SU-DHL-6 (cell line): Measurements from ENCODE around the gene SPATA32.

Experiments
- H2AFZ ChIP-seq: fragments of 200-600 bp; sonication (generic); 2 replicates; pipeline ENCODE4 v1.6.1; 2014; ENCODE audit warnings: low read depth, mild to moderate bottlenecking, moderate library complexity, mixed read lengths, antibody characterized with exemption, low read length; ENCODE audit not compliant: severe bottlenecking
- H3F3A ChIP-seq: fragments of 200-600 bp; shearing (Covaris generic); 2 replicates; pipeline ENCODE4 v1.6.0; 2016; ENCODE audit warnings: antibody characterized with exemption, mild to moderate bottlenecking; ENCODE audit not compliant: insufficient read depth
- H3K27ac ChIP-seq: fragments of 200-600 bp; sonication (generic); 2 replicates; pipeline ENCODE4 v1.5.1; 2016; ENCODE audit warnings: low read depth, mild to moderate bottlenecking, low read length, moderate library complexity, mixed read lengths
- H3K27me3 ChIP-seq: fragments of 200-600 bp; sonication (generic), shearing (Covaris generic); 2 replicates; pipeline ENCODE4 v1.6.0; 2014; ENCODE audit warnings: mild to moderate bottlenecking, low read length
- H3K36me3 ChIP-seq: fragments of 200-600 bp; sonication (generic); 2 replicates; pipeline ENCODE4 v1.6.1; 2014; ENCODE audit warnings: mild to moderate bottlenecking, low read length, mixed read lengths
- H3K4me2 ChIP-seq: fragments of 300-600, 200-600 bp; shearing (Covaris generic), sonication (generic); 2 replicates; pipeline ENCODE4 v1.6.0; 2014; ENCODE audit warnings: low read length, low read depth, mild to moderate bottlenecking; ENCODE audit not compliant: poor library complexity, severe bottlenecking
- H3K4me3 ChIP-seq: fragments of 200-600 bp; sonication (generic); 2 replicates; pipeline ENCODE4 v1.5.1; 2014; ENCODE audit warnings: antibody characterized with exemption, low read length, mild to moderate bottlenecking, mixed read lengths; ENCODE audit not compliant: insufficient read depth, poor library complexity, severe bottlenecking
- H3K79me2 ChIP-seq: fragments of 200-600 bp; sonication (generic); 2 replicates; pipeline ENCODE4 v1.6.1; 2014; ENCODE audit warnings: mild to moderate bottlenecking, low read length, moderate library complexity; ENCODE audit not compliant: insufficient read depth
- H3K9ac ChIP-seq: fragments of 200-600 bp; sonication (generic); 2 replicates; pipeline ENCODE4 v1.7.0; 2014; ENCODE audit warnings: mild to moderate bottlenecking, low read length
- H3K9me2 ChIP-seq: fragments of 200-600 bp; sonication (generic); replicated peaks from 2 replicates; pipeline ENCODE4 v1.6.1; 2014; ENCODE audit warnings: low read length; ENCODE audit not compliant: insufficient read depth
- H3K9me3 ChIP-seq: fragments of 200-600 bp; sonication (generic); 2 replicates; pipeline ENCODE4 v1.6.1; 2014; ENCODE audit warnings: low read length, mixed read lengths; ENCODE audit not compliant: insufficient read depth
- H4K20me1 ChIP-seq: fragments of 200-600 bp; sonication (generic); 2 replicates; pipeline ENCODE4 v1.6.1; 2014; ENCODE audit warnings: low read depth, mild to moderate bottlenecking, antibody characterized with exemption, low read length, moderate library complexity, mixed read lengths
- CTCF ChIP-seq: fragments of 200-600 bp; sonication (generic); IDR thresholded peaks from one replicate; pipeline ENCODE4 v1.5.1; 2017; ENCODE audit warnings: antibody characterized with exemption, mild to moderate bottlenecking, low read length, moderate library complexity; ENCODE audit not compliant: insufficient read depth, poor library complexity, severe bottlenecking
- EZH2phosphoT487 ChIP-seq: fragments of 200-600 bp; sonication (generic), shearing (Covaris generic); conservative IDR thresholded peaks from 2 replicates; pipeline ENCODE4 v1.6.1; 2018; ENCODE audit warnings: mild to moderate bottlenecking, antibody characterized with exemption, low read length, moderate library complexity, mixed read lengths

SPATA32 gene

GRCh38 chr17:45293413-45294211, 31.7 kb upstream of the SPATA32 start:
- no peaks in the 10 kb centered on the region for H3K9me2 ChIP-seq
- H3K4me3 ChIP-seq = no peak overlapping the region
- no peaks in the 10 kb centered on the region for H3K9me3 ChIP-seq
- H3K27me3 ChIP-seq = no peaks in the 10 kb centered on the region
- H3K4me2 ChIP-seq = no peak overlapping the region
- no peaks in the 10 kb centered on the region for H3K36me3 ChIP-seq
- no peak overlapping the region for H3K9ac ChIP-seq
- TF ChIP-seq EZH2phosphoT487 (no peak), CTCF (no peak)
- H2AFZ ChIP-seq = no peak overlapping the region
- peaks cover 16% of the 10 kb centered on the region; the same call in 1 of the 2 replicates for H3K79me2 ChIP-seq
- H3F3A ChIP-seq = no peaks in the 10 kb centered on the region
- H3K27ac ChIP-seq = no peak overlapping the region
- H4K20me1 ChIP-seq = no peaks in the 10 kb centered on the region; the same call in 1 of the 2 replicates

GRCh38 chr17:45292696-45293412, 31.0 kb upstream of the SPATA32 start:
- H3F3A ChIP-seq = no peaks in the 10 kb centered on the region
- H3K4me2 ChIP-seq = no peak overlapping the region

GRCh38 chr17:45291171-45291805, 29.4 kb upstream of the SPATA32 start:
- Histone ChIP-seq H3K36me3 (no peaks in the 10 kb centered on the region), H3F3A (no peaks in the 10 kb centered on the region), H4K20me1 (no peaks in the 10 kb centered on the region; the same call in 1 of the 2 replicates)

More at GRCh38 chr17:45292696-45293412, 31.0 kb upstream of the SPATA32 start:
- H3K79me2 ChIP-seq = peaks cover 11% of the 10 kb centered on the region; the same call in 1 of the 2 replicates
- no peaks in the 10 kb centered on the region for H3K27me3 ChIP-seq
- no peak overlapping the region for H3K9ac ChIP-seq
- no peak overlapping the region for H2AFZ ChIP-seq
- H3K9me2 ChIP-seq = no peaks in the 10 kb centered on the region
- no peaks in the 10 kb centered on the region for H3K9me3 ChIP-seq
- H3K27ac ChIP-seq = no peak overlapping the region
- no peak overlapping the region for H3K4me3 ChIP-seq
- no peaks in the 10 kb centered on the region; the same call in 1 of the 2 replicates for H4K20me1 ChIP-seq
- H3K36me3 ChIP-seq = no peaks in the 10 kb centered on the region
- TF ChIP-seq CTCF (no peak), EZH2phosphoT487 (no peak)

More at GRCh38 chr17:45291171-45291805, 29.4 kb upstream of the SPATA32 start:
- Histone ChIP-seq H3K9me3 (no peaks in the 10 kb centered on the region), H3K79me2 (peaks cover 4% of the 10 kb centered on the region; the same call in 1 of the 2 replicates), H3K27ac (no peak overlapping the region), H3K27me3 (no peaks in the 10 kb centered on the region), H3K4me3 (no peak overlapping the region), H3K9me2 (no peaks in the 10 kb centered on the region), H3K9ac (no peak overlapping the region), H3K4me2 (no peak overlapping the region), H2AFZ (no peak overlapping the region)
- no peak for TF ChIP-seq EZH2phosphoT487
- TF ChIP-seq CTCF = no peak
